HG03558 (cell line): ENCODE data around the gene TBXA2R.

Experiments used
- ATAC-seq: cut with Tn5 transposase; IDR thresholded peaks from one replicate; pipeline ENCODE4 v1.9.1; 2021; ENCODE audit warnings: moderate number of reproducible peaks; ENCODE audit not compliant: unreplicated experiment; ENCODE audit errors: extremely low read depth

The TBXA2R gene

GRCh38 chr19:3608079-3608641, 1.5 kb upstream of the TBXA2R start:
- ATAC-seq: no peak

GRCh38 chr19:3607303-3608078, 816 bp upstream of the TBXA2R start:
- ATAC-seq: no peak

- ATAC-seq: no peak
These were observed 443 bp downstream of the TBXA2R start for GRCh38 chr19:3606174-3606689.

- no peak for ATAC-seq
These were observed 905 bp downstream of the TBXA2R start for GRCh38 chr19:3605770-3606169.

GRCh38 chr19:3605361-3605760, 1.3 kb downstream of the TBXA2R start:
- ATAC-seq: no peak

GRCh38 chr19:3604987-3605343, 1.7 kb downstream of the TBXA2R start:
- ATAC-seq: no peak

- ATAC-seq: no peak
These were observed 2.3 kb downstream of the TBXA2R start for GRCh38 chr19:3604227-3604986.

- no peak for ATAC-seq
These were observed 3.4 kb downstream of the TBXA2R start for GRCh38 chr19:3603121-3603811.

GRCh38 chr19:3601021-3601420, 5.7 kb downstream of the TBXA2R start:
- no peak for ATAC-seq

GRCh38 chr19:3599776-3600187, 6.9 kb downstream of the TBXA2R start:
- no peak for ATAC-seq

- no peak for ATAC-seq
These were observed 11.1 kb downstream of the TBXA2R start for GRCh38 chr19:3595521-3596061.

GRCh38 chr19:3593156-3593555, 13.5 kb downstream of the TBXA2R start:
- no peak for ATAC-seq

- ATAC-seq: no peak
These were observed 14.6 kb downstream of the TBXA2R start for GRCh38 chr19:3591876-3592613.

GRCh38 chr19:3590991-3591659, 15.6 kb downstream of the TBXA2R start:
- ATAC-seq: no peak

- no peak for ATAC-seq
These were observed 16.7 kb downstream of the TBXA2R start for GRCh38 chr19:3589949-3590348.

GRCh38 chr19:3589439-3589838, 17.2 kb downstream of the TBXA2R start:
- ATAC-seq: no peak

- ATAC-seq: no peak
These were observed 19.8 kb downstream of the TBXA2R start for GRCh38 chr19:3586707-3587346.

- ATAC-seq: no peak
These were observed 20.5 kb downstream of the TBXA2R start for GRCh38 chr19:3586127-3586626.
